B cell (primary cell): ENCODE data around the gene PPP2R5E.

Source experiments
- EZH2 ChIP-seq: IDR thresholded peaks from 2 replicates; pipeline ENCODE4 v1.6.1; 2012; ENCODE audit warnings: borderline replicate concordance, low read depth, mild to moderate bottlenecking, moderate library complexity, low read length; ENCODE audit not compliant: insufficient read depth, poor library complexity, severe bottlenecking
- TF ChIP-seq, protein P1 (sequence below): fragments of 200-600 bp; IDR thresholded peaks from one replicate; pipeline ENCODE4 v1.8.0; 2022; ENCODE audit warnings: antibody characterized with exemption, mild to moderate bottlenecking

DNA sequence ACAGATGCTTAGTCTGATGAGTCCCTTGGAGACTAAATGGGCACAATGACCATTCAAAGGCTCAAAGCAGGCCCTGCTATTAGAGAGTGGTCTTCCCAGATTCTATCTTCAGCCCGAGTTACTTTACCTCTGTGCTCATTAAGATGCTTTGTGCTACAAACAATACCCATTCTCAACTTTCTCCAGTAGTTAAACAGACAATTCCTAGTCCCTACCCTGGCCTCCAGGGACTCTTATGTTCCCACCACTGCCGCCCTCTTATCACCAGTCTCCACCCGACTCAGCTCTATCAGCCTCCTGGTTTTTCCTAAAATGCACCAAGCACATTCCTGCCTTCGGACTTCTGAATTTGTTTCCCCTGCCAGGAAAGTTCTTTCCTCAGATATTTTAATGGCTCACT, 198.8 kb downstream of the PPP2R5E start:
- TF ChIP-seq, protein P1, sequence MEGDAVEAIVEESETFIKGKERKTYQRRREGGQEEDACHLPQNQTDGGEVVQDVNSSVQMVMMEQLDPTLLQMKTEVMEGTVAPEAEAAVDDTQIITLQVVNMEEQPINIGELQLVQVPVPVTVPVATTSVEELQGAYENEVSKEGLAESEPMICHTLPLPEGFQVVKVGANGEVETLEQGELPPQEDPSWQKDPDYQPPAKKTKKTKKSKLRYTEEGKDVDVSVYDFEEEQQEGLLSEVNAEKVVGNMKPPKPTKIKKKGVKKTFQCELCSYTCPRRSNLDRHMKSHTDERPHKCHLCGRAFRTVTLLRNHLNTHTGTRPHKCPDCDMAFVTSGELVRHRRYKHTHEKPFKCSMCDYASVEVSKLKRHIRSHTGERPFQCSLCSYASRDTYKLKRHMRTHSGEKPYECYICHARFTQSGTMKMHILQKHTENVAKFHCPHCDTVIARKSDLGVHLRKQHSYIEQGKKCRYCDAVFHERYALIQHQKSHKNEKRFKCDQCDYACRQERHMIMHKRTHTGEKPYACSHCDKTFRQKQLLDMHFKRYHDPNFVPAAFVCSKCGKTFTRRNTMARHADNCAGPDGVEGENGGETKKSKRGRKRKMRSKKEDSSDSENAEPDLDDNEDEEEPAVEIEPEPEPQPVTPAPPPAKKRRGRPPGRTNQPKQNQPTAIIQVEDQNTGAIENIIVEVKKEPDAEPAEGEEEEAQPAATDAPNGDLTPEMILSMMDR, result no peak
- no peak for TF ChIP-seq EZH2
